Esophagus muscularis mucosa (tissue), 4 donors: ENCODE results near the gene ZNF597. TPM values are rescaled to one million over a fixed set of nuclear protein-coding genes. Genes with fewer than 3 reads are reported as not detected.

Source experiments
- DNase-seq: peaks from one replicate; pipeline ENCODE4 v3.0.0-alpha.2; 2017; ENCODE audit errors: extremely low spot score
- H3K27ac ChIP-seq, 4 donors: fragments of 200-600 bp; sonication (generic); replicated peaks in 1 of 4; 1 replicate in 3 of 4; 2 replicates in 1 of 4; pipeline ENCODE4 v1.5.1; 2016 to 2019; ENCODE audit warnings: mild to moderate bottlenecking in 1 of 4
- H3K27me3 ChIP-seq, 4 donors: fragments of 200-600 bp; sonication (generic); one replicate each; pipeline versions ENCODE4 v1.5.1 to v1.6.0; 2016 to 2019
- H3K36me3 ChIP-seq, 4 donors: fragments of 200-600 bp; sonication (generic); one replicate each; pipeline ENCODE4 v1.5.1; 2016 to 2019
- H3K4me1 ChIP-seq, 4 donors: fragments of 200-600 bp; sonication (generic); one replicate each; pipeline ENCODE4 v1.5.1; 2016 to 2019
- H3K4me3 ChIP-seq, 4 donors: fragments of 200-600 bp; sonication (generic); 1 replicate in 2 of 4; 2 replicates in 2 of 4; pipeline ENCODE4 v1.5.1; 2016 to 2019; ENCODE audit warnings: mild to moderate bottlenecking in 4 of 4, moderate library complexity in 1 of 4
- H3K9me3 ChIP-seq, 4 donors: fragments of 200-600 bp; sonication (generic); 1 replicate in 3 of 4; 2 replicates in 1 of 4; pipeline ENCODE4 v1.5.1; 2016 to 2019
- EP300 ChIP-seq: sonication (generic); formaldehyde crosslinking; IDR thresholded peaks from one replicate; pipeline ENCODE4 v1.6.1; 2017; ENCODE audit warnings: antibody characterized with exemption
- POLR2A ChIP-seq: fragments of 450-650 bp; IDR thresholded peaks from one replicate; pipeline ENCODE4 v1.6.1; 2017; ENCODE audit warnings: antibody characterized with exemption, moderate library complexity, mild to moderate bottlenecking, low read depth
- POLR2AphosphoS5 ChIP-seq, 2 donors: sonication (generic); formaldehyde crosslinking; IDR thresholded peaks; one replicate each; pipeline ENCODE4 v1.6.1; 2017; ENCODE audit warnings: antibody characterized with exemption in 2 of 2
- WGBS: methylation state at CpG from one replicate; pipeline ENCODE4 v1.1.5; 2018; 5-methylcytosine and 5-hydroxymethylcytosine counted together
- intact Hi-C: fragments of 100-400 bp; cut with DNase I; formaldehyde crosslinking; loops from one replicate; pipeline ENCODE4 v1.15.1; 2023
- total RNA-seq, 4 donors: library from RNA; depleted of rRNA; stranded (reverse); fragments of >200 nt; gene quantifications; one replicate each; pipeline versions ENCODE4 v1.1.0 to v1.2.1, GENCODE V29; 2016
- TF ChIP-seq, protein P1 (sequence below), 3 experiments: fragments of 200-600 bp in 2 of 3; fragments of 450-650 bp in 1 of 3; sonication (generic) in 2 of 3; IDR thresholded peaks; one replicate each; pipeline ENCODE4 v1.5.1; 2017 to 2019; ENCODE audit warnings: antibody characterized with exemption in 3 of 3, mild to moderate bottlenecking in 2 of 3, moderate library complexity in 1 of 3

ZNF597 gene
- total RNA-seq, 4 donors from 2014 or later, result 1.5 to 2.2 (median 1.8) TPM

DNA sequence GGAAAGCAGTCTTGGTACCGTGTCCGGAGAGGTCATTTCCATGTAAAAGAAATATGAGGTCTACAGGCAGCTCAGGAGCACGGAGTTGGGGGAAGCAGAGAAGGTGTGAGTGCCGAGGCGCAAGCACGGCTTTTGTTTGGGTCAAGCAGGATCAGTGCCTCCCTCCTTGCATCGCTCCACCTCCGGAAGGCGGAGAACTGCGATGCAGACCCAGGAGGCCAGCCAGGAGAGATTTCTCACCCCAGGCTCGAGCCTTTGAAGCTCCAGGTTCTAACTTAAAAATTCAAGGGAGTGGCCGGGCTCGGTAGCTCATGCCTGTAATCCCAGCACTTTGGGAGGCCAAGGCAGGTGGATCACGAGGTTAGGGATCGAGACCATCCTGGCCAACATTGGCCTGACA is 25.2 kb upstream of the ZNF597 start:
- H3K4me1 ChIP-seq, result peaks cover 31 to 64% (median 59%) of the 10 kb centered on the region in 4 donors
- H3K27ac ChIP-seq, result no peak overlapping the region
- intact Hi-C loops, result no loop called here
- WGBS, result 65% methylated on average over 15 of the region's 15 CpGs
- peaks cover 0 to 30% (median 20%) of the 10 kb centered on the region in 4 donors for H3K36me3 ChIP-seq
- no peak overlapping the region for H3K4me3 ChIP-seq
- DNase-seq, result no peak
- H3K27me3 ChIP-seq, result no peaks in the 10 kb centered on the region
- TF ChIP-seq, protein P1, sequence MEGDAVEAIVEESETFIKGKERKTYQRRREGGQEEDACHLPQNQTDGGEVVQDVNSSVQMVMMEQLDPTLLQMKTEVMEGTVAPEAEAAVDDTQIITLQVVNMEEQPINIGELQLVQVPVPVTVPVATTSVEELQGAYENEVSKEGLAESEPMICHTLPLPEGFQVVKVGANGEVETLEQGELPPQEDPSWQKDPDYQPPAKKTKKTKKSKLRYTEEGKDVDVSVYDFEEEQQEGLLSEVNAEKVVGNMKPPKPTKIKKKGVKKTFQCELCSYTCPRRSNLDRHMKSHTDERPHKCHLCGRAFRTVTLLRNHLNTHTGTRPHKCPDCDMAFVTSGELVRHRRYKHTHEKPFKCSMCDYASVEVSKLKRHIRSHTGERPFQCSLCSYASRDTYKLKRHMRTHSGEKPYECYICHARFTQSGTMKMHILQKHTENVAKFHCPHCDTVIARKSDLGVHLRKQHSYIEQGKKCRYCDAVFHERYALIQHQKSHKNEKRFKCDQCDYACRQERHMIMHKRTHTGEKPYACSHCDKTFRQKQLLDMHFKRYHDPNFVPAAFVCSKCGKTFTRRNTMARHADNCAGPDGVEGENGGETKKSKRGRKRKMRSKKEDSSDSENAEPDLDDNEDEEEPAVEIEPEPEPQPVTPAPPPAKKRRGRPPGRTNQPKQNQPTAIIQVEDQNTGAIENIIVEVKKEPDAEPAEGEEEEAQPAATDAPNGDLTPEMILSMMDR (IDR thresholded peaks at IDR 0.05), result no peak
- TF ChIP-seq POLR2AphosphoS5 (IDR thresholded peaks at IDR 0.05), result no peak
- H3K9me3 ChIP-seq, result no peaks in the 10 kb centered on the region

DNA sequence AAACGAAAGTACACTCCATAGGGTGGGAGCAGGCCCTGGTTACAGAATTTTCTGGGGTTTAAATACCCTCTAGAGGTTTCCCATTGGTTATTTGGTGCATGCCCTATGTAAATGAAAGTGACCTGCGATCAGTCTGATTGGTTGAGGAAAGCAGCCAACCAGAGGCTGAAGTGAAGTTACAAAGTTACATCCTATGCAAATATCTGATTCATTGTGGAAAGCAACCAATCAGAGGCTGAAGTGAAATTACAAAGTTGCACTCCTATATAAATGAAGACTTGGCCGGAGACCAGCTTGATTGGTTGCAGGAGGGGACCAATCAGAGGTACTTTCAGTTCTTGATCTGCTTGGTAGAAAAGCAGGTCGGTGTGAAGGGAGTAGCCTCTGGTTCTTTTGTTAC is 24.6 kb upstream of the ZNF597 start:
- H3K9me3 ChIP-seq, result no peaks in the 10 kb centered on the region
- H3K36me3 ChIP-seq, result peaks cover 0 to 30% (median 18%) of the 10 kb centered on the region in 4 donors
- no peak overlapping the region for H3K4me3 ChIP-seq
- no peak for DNase-seq
- TF ChIP-seq EP300, result no peak
- TF ChIP-seq, protein P1 (IDR thresholded peaks at IDR 0.05), result no peak
- TF ChIP-seq POLR2AphosphoS5 (IDR thresholded peaks at IDR 0.05), result no peak
- TF ChIP-seq POLR2A, result no peak
- WGBS, result 77% methylated on average over 4 of the region's 4 CpGs
- H3K27me3 ChIP-seq, result no peaks in the 10 kb centered on the region
- peaks cover 34 to 66% (median 60%) of the 10 kb centered on the region in 4 donors for H3K4me1 ChIP-seq
- H3K27ac ChIP-seq, result no peak overlapping the region
- intact Hi-C loops, result no loop called here

DNA sequence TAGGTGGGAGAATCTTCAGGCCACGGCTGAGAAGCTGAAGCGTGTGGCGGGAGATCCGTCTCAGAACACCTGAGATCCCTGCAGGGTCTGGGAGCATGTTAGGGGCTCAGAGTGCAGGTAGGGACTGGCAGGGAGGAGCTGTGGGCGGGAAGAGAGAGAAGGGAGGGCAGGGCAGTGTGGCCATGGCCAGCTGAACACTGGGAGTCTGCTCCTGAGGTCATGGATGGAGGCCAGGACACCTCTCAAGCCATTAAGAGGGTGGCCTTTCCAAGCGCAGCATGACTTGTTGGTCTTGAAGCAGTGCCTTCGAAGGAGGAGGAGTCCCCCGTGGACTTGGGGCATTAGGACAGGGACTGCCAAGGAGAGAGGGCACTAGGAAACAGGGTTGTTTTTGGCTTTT is 23.9 kb upstream of the ZNF597 start:
- intact Hi-C loops, result no loop called here
- Histone ChIP-seq H3K27me3 (no peaks in the 10 kb centered on the region), H3K9me3 (no peaks in the 10 kb centered on the region), H3K27ac (no peak overlapping the region), H3K36me3 (peaks cover 0 to 25% (median 17%) of the 10 kb centered on the region in 4 donors), H3K4me3 (no peak overlapping the region), H3K4me1 (peaks cover 41 to 73% (median 66%) of the 10 kb centered on the region in 4 donors)
- 94% methylated on average over 8 of the region's 8 CpGs for WGBS
- TF ChIP-seq EP300 (no peak), POLR2A (no peak), POLR2AphosphoS5 (IDR thresholded peaks at IDR 0.05) (no peak)
- TF ChIP-seq, protein P1 (IDR thresholded peaks at IDR 0.05), result no peak
- DNase-seq, result no peak

DNA sequence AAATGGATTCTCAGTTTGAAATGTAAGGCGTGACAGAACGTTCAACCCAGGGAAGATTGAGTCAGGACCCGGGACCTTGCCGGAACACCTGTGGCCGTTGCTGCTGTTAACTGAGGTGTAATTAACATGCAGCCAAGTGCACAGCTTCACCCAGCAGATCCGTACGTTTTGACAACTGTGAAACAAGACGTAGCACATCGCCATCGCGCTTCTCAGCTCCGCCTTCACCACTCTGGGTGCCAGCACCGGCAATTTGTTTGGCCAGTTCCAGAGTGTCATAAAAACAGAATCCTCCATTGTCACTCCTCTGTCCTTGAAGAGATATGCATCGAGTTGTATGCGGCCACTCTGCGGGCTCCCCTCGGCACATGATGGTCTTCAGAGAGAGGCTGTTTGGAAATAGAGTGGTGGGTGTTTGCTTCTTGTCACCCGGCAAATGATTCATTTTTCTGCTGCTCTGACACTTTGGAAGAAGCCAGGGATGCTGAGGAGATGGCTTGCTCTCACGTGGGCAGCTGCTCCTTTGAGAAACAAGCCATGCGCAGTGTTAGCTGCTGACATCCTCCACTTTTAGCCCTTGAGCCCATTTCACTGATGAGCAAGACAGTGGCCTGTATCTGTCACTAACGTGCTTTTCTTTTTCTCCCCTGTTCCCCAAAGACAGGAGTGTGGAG is 22.7 kb upstream of the ZNF597 start:
- Histone ChIP-seq H3K36me3 (peaks cover 0 to 20% (median 13%) of the 10 kb centered on the region in 4 donors), H3K27ac (no peak overlapping the region), H3K27me3 (no peaks in the 10 kb centered on the region), H3K9me3 (no peaks in the 10 kb centered on the region), H3K4me3 (no peak overlapping the region), H3K4me1 (peaks cover 53 to 84% (median 75%) of the 10 kb centered on the region in 4 donors)
- 88% methylated on average over 19 of the region's 21 CpGs for WGBS
- DNase-seq, result no peak
- intact Hi-C loops, result no loop called here
- TF ChIP-seq POLR2A (no peak), POLR2AphosphoS5 (IDR thresholded peaks at IDR 0.05) (no peak), EP300 (no peak)
- TF ChIP-seq, protein P1 (IDR thresholded peaks at IDR 0.05), result no peak

DNA sequence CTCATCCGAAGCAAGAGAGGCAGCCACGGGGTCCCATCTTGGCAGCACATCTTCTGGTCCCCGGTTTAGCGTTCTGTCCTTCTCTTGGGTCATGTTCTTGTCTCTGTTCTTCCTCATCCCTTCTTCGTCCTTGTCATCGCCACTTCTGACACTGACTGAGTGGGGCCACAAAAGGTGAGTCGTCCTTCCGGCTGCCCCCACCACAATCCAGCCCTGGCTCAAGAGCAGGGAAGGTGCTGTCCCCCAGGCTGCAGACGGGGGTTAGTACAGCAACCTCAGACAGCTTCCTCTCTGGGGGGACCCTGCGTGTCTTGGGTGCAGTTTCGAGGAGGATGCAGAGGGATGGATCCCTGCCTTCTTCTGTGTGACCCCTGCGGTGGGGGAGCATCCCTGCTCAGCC is 22.0 kb upstream of the ZNF597 start:
- Histone ChIP-seq H3K27me3 (no peaks in the 10 kb centered on the region), H3K36me3 (peaks cover 0 to 20% (median 13%) of the 10 kb centered on the region in 4 donors), H3K4me3 (no peak overlapping the region), H3K9me3 (no peaks in the 10 kb centered on the region), H3K4me1 (peaks cover 60 to 89% (median 76%) of the 10 kb centered on the region in 4 donors), H3K27ac (no peak overlapping the region)
- intact Hi-C loops, result no loop called here
- WGBS, result 91% methylated on average over 12 of the region's 12 CpGs
- no peak for TF ChIP-seq POLR2AphosphoS5 (IDR thresholded peaks at IDR 0.05)
- no peak for TF ChIP-seq EP300
- TF ChIP-seq POLR2A, result no peak
- TF ChIP-seq, protein P1 (IDR thresholded peaks at IDR 0.05), result no peak
- no peak for DNase-seq
